ENCODE measurements around the gene USHBP1.
A peak's percentile ranks its signal among the peaks of the same experiment; 100 is the strongest.

USHBP1 gene

GRCh38 chr19:17293605-17294004 lies 29.1 kb upstream of the USHBP1 start:
- Histone ChIP-seq H3K4me2 (ENCODE audit: insufficient read depth, low read length) (peak overlapping the region; percentile 99), H3K9me3 (ENCODE audit: insufficient read depth, low read length, severe bottlenecking) (peaks cover 3% of the 10 kb centered on the region), H3K4me3 (ENCODE audit: low read depth in 1 of 2, low read length in 2 of 2) (no peak overlapping the region), H3K4me1 (ENCODE audit: insufficient read depth, low read length) (peaks cover 28% of the 10 kb centered on the region), H3K36me3 (ENCODE audit: insufficient read depth, low read length) (peaks cover 7% of the 10 kb centered on the region; the same call in 1 of the 2 replicates), H2AFZ (ENCODE audit: low read depth, low read length) (no peak overlapping the region), H4K20me1 (ENCODE audit: insufficient read depth, low read length) (no peaks in the 10 kb centered on the region; the same call in 1 of the 2 replicates), H3K9ac (ENCODE audit: low read depth, low read length) (peak overlapping the region; percentile 30; the same call in 1 of the 2 replicates), H3K27me3 (ENCODE audit: insufficient read depth, low read length, poor library complexity) (no peaks in the 10 kb centered on the region), H3K27ac (ENCODE audit: low read length) (no peak overlapping the region), H3K79me2 (ENCODE audit: insufficient read depth, low read length) (peaks cover 9% of the 10 kb centered on the region; the same call in 1 of the 2 replicates)
- TF ChIP-seq EZH2 (IDR thresholded peaks at IDR 0.05; ENCODE audit: borderline replicate concordance, low read depth, low read length, severe bottlenecking): no peak
- no peak for TF ChIP-seq CTCF (IDR thresholded peaks at IDR 0.05; ENCODE audit: borderline replicate concordance, extremely low read depth, low read length, poor library complexity, severe bottlenecking)
- ATAC-seq (ENCODE audit: insufficient read depth, low read depth): no peak
- no peak for DNase-seq

- Histone ChIP-seq H3K4me1 (ENCODE audit: insufficient read depth, low read length) (peaks cover 28% of the 10 kb centered on the region), H3K9me3 (ENCODE audit: insufficient read depth, low read length, severe bottlenecking) (no peaks in the 10 kb centered on the region), H2AFZ (ENCODE audit: low read depth, low read length) (peak overlapping the region; percentile 99), H3K27ac (ENCODE audit: low read length) (peak overlapping the region; percentile 79), H3K27me3 (ENCODE audit: insufficient read depth, low read length, poor library complexity) (no peaks in the 10 kb centered on the region), H3K4me3 (ENCODE audit: low read depth in 1 of 2, low read length in 2 of 2) (peak overlapping the region; percentile 39 to 94; a peak in 3 of 4 replicates), H3K4me2 (ENCODE audit: insufficient read depth, low read length) (peak overlapping the region; percentile 99), H3K9ac (ENCODE audit: low read depth, low read length) (peak overlapping the region; percentile 73), H3K79me2 (ENCODE audit: insufficient read depth, low read length) (peaks cover 9% of the 10 kb centered on the region; the same call in 1 of the 2 replicates), H4K20me1 (ENCODE audit: insufficient read depth, low read length) (no peaks in the 10 kb centered on the region; the same call in 1 of the 2 replicates), H3K36me3 (ENCODE audit: insufficient read depth, low read length) (0 out of 2 replicates have a peak, but pooled peaks cover 3% of the 10 kb centered on the region)
- TF ChIP-seq CTCF (IDR thresholded peaks at IDR 0.05; ENCODE audit: borderline replicate concordance, extremely low read depth, low read length, poor library complexity, severe bottlenecking) (peak; percentile 94), EZH2 (IDR thresholded peaks at IDR 0.05; ENCODE audit: borderline replicate concordance, low read depth, low read length, severe bottlenecking) (no peak)
- ATAC-seq (ENCODE audit: insufficient read depth, low read depth): peak; percentile 95
- DNase-seq: peak; percentile 86
Observed at GRCh38 chr19:17292301-17293074, 27.9 kb upstream of the USHBP1 start.

GRCh38 chr19:17289489-17289888 lies 24.9 kb upstream of the USHBP1 start:
- no peak for ATAC-seq (ENCODE audit: insufficient read depth, low read depth)
- Histone ChIP-seq H4K20me1 (ENCODE audit: insufficient read depth, low read length) (no peaks in the 10 kb centered on the region; the same call in 1 of the 2 replicates), H3K36me3 (ENCODE audit: insufficient read depth, low read length) (no peaks in the 10 kb centered on the region), H3K4me3 (ENCODE audit: low read depth in 1 of 2, low read length in 2 of 2) (no peak overlapping the region), H3K9me3 (ENCODE audit: insufficient read depth, low read length, severe bottlenecking) (no peaks in the 10 kb centered on the region), H3K9ac (ENCODE audit: low read depth, low read length) (no peak overlapping the region), H2AFZ (ENCODE audit: low read depth, low read length) (no peak overlapping the region), H3K4me1 (ENCODE audit: insufficient read depth, low read length) (peaks cover 28% of the 10 kb centered on the region), H3K79me2 (ENCODE audit: insufficient read depth, low read length) (peaks cover 9% of the 10 kb centered on the region; the same call in 1 of the 2 replicates), H3K4me2 (ENCODE audit: insufficient read depth, low read length) (no peak overlapping the region), H3K27me3 (ENCODE audit: insufficient read depth, low read length, poor library complexity) (no peaks in the 10 kb centered on the region), H3K27ac (ENCODE audit: low read length) (no peak overlapping the region)
- no peak for DNase-seq
- TF ChIP-seq CTCF (IDR thresholded peaks at IDR 0.05; ENCODE audit: borderline replicate concordance, extremely low read depth, low read length, poor library complexity, severe bottlenecking) (no peak), EZH2 (IDR thresholded peaks at IDR 0.05; ENCODE audit: borderline replicate concordance, low read depth, low read length, severe bottlenecking) (no peak)
